ENCODE measurements around the gene GK. TPM values are rescaled to one million over a fixed set of nuclear protein-coding genes. Genes with fewer than 3 reads are reported as not detected.

The GK gene
- total and polyA plus RNA-seq, 2 donors (not counting 3 experiments of a cell fraction or from before 2014, with no cell fraction given) = 2.7 to 7.6 TPM

DNA sequence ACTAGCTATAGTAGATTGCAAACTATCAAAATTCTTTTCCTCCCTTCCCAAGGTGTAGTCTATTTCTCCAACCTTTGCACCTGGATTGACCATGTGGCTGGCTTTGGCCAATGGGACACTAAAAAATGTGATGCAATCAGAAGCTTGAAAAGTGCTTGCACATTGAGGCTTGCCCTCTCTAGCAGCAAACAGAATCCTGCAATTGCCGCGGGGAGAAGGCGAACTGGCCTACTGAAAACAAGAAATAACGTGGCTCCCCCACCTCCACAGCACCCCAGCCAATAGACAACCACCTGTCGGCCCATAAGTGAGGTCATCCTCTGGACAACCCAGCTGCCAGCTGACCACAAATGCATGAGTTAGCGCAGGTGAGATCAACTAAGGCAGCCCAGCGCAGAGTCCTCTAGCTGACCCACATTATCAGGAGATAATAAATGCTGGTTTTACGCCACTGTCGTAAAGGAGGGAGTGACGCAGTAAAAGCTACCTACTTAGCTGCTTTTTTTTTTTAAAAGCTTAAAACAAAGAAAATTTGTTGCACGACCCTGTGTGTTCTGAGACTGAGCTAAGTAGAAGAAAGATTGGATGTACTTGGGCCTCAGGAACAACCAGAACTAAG lies 95.2 kb downstream of the GK start:
- Histone ChIP-seq H2AFZ (ENCODE audit: low read depth, low read length) (no peak overlapping the region), H3K79me2 (ENCODE audit: control insufficient read depth, insufficient read depth, low read length) (no peaks in the 10 kb centered on the region), H3K4me1 (ENCODE audit: control insufficient read depth, extremely low read depth, insufficient read depth, low read length) (no peaks in the 10 kb centered on the region), H4K20me1 (replicated peaks; ENCODE audit: control insufficient read depth, extremely low read depth, insufficient read depth, low read length) (no peaks in the 10 kb centered on the region), H3K9me3 (replicated peaks; ENCODE audit: control insufficient read depth, insufficient read depth, low read length) (no peaks in the 10 kb centered on the region), H3K9me1 (replicated peaks; ENCODE audit: control insufficient read depth, extremely low read depth, insufficient read depth, low read length) (no peaks in the 10 kb centered on the region), H3K27me3 (ENCODE audit: control insufficient read depth in 2 of 2, insufficient read depth in 2 of 2, low read length in 2 of 2) (no peaks in the 10 kb centered on the region), H3K9ac (replicated peaks; ENCODE audit: extremely low read depth, insufficient read depth, low read length) (no peak overlapping the region), H3K36me3 (ENCODE audit: control insufficient read depth in 2 of 2, extremely low read depth in 1 of 2, insufficient read depth in 2 of 2, low read length in 2 of 2) (no peaks in the 10 kb centered on the region), H3K4me2 (ENCODE audit: insufficient read depth, low read length) (no peak overlapping the region), H3K27ac (ENCODE audit: insufficient read depth, low read depth, low read length) (no peak overlapping the region), H3K4me3 (replicated peaks in 1 of 3; ENCODE audit: insufficient read depth in 1 of 3, low read depth in 1 of 3, low read length in 3 of 3) (no peak overlapping the region)
- no TSS peak for BruUV-seq (replicated peaks)
- ChIA-PET CTCF (interaction anchor here (1.1 kb wide), 1 partner anchor 13 kb away, joined by 4 read pairs; no protein-coding TSS in a partner anchor), POLR2A (interaction anchor here (0.6 kb wide), 1 partner anchor 24 kb away, joined by 5 read pairs; no protein-coding TSS in a partner anchor)
- no peak for FAIRE-seq
- no peak for TF ChIP-seq GATA2 (IDR thresholded peaks at IDR 0.05; ENCODE audit: insufficient read depth, insufficient read length, low read depth, low read length)
- TF ChIP-seq FOS (IDR thresholded peaks at IDR 0.05; ENCODE audit: borderline replicate concordance, insufficient read depth, low read length) = no peak
- TF ChIP-seq MYC (IDR thresholded peaks at IDR 0.05; ENCODE audit: low read depth, low read length) = no peak
- TF ChIP-seq, protein P1, sequence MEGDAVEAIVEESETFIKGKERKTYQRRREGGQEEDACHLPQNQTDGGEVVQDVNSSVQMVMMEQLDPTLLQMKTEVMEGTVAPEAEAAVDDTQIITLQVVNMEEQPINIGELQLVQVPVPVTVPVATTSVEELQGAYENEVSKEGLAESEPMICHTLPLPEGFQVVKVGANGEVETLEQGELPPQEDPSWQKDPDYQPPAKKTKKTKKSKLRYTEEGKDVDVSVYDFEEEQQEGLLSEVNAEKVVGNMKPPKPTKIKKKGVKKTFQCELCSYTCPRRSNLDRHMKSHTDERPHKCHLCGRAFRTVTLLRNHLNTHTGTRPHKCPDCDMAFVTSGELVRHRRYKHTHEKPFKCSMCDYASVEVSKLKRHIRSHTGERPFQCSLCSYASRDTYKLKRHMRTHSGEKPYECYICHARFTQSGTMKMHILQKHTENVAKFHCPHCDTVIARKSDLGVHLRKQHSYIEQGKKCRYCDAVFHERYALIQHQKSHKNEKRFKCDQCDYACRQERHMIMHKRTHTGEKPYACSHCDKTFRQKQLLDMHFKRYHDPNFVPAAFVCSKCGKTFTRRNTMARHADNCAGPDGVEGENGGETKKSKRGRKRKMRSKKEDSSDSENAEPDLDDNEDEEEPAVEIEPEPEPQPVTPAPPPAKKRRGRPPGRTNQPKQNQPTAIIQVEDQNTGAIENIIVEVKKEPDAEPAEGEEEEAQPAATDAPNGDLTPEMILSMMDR (IDR thresholded peaks at IDR 0.05; ENCODE audit: extremely low read depth in 1 of 2, insufficient read depth in 1 of 2, low read depth in 1 of 2, low read length in 2 of 2) = no peak
- TF ChIP-seq POLR2A (IDR thresholded peaks at IDR 0.05; ENCODE audit: low read depth, low read length) = no peak
- no peak for TF ChIP-seq JUN (IDR thresholded peaks at IDR 0.05; ENCODE audit: borderline replicate concordance, insufficient read depth, insufficient read length, low read depth)
- TF ChIP-seq, protein P2, sequence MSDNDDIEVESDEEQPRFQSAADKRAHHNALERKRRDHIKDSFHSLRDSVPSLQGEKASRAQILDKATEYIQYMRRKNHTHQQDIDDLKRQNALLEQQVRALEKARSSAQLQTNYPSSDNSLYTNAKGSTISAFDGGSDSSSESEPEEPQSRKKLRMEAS (IDR thresholded peaks at IDR 0.05; ENCODE audit: insufficient read depth, insufficient read length) = no peak
- no peak for TF ChIP-seq POLR2AphosphoS5 (IDR thresholded peaks at IDR 0.05; ENCODE audit: insufficient read depth, low read depth, low read length)
- no peak for TF ChIP-seq EZH2 (IDR thresholded peaks at IDR 0.05; ENCODE audit: borderline replicate concordance, low read depth, low read length, severe bottlenecking)
- intact Hi-C loops (cut with micrococcal nuclease) = no loop called here
- DNase-seq (ENCODE audit: low read depth, low spot score) = no peak
- dilution Hi-C loops (cut with MboI; ENCODE audit: extremely low pct_ligation_motif_present, low sequenced_read_pairs) = no loop called here
